ENCODE data around the gene TAL1. TPM values are rescaled to one million over a fixed set of nuclear protein-coding genes. Genes with fewer than 3 reads are reported as not detected.
"Not testable (repeated sequence)": the region's sequence is repeated elsewhere in the genome, so short reads cannot be mapped to it uniquely, and the experiment has no call there.

TAL1 gene
- polyA plus RNA-seq (2011; rRNA removed) (not detected in 2 replicates), polyA minus RNA-seq (2011; rRNA and poly(A)+ RNA removed) (not detected in 2 replicates)

- TF ChIP-seq CTCF (IDR thresholded peaks at IDR 0.05; ENCODE audit: low read depth, low read length): no peak
- no peak for DNase-seq (ENCODE audit: low read depth, low spot score)
- H3K9me3 ChIP-seq (ENCODE audit: control insufficient read depth, insufficient read depth, low read length): peaks cover 3% of the 10 kb centered on the region; the same call in 1 of the 2 replicates
- ChIA-PET POLR2A (no interaction called here), CTCF (interaction anchor here (0.8 kb wide), 1 partner anchor 30 kb away, joined by 4 read pairs; no protein-coding TSS in a partner anchor)
- H3K4me3 ChIP-seq (ENCODE audit: low read depth, low read length): peak within 1 kb of the TSS; percentile 22
- H3K27me3 ChIP-seq (ENCODE audit: control insufficient read depth, insufficient read depth, low read length): peaks cover 89% of the 10 kb centered on the region
- no peak within 1 kb of the TSS for H3K27ac ChIP-seq (ENCODE audit: low read depth, low read length)
Measured at GRCh38 chr1:47232187-47232874, at the start of gene TAL1. Gene TAL1, minus strand, starts transcription at chr1:47232225. Its CDS starts 6,337 bp downstream, at chr1:47225888.

- H3K9me3 ChIP-seq (ENCODE audit: control insufficient read depth, insufficient read depth, low read length): no peaks in the 10 kb centered on the region
- no peaks in the 10 kb centered on the region for H3K27me3 ChIP-seq (ENCODE audit: control insufficient read depth, insufficient read depth, low read length)
- no peak overlapping the region for H3K27ac ChIP-seq (ENCODE audit: low read depth, low read length)
- ChIA-PET CTCF (no interaction called here), POLR2A (no interaction called here)
- TF ChIP-seq CTCF (IDR thresholded peaks at IDR 0.05; ENCODE audit: low read depth, low read length): no peak
- DNase-seq (ENCODE audit: low read depth, low spot score): no peak
- H3K4me3 ChIP-seq (ENCODE audit: low read depth, low read length): no peak overlapping the region
Measured at GRCh38 chr1:47280142-47280541, 48.1 kb upstream of the TAL1 start.

GRCh38 chr1:47276850-47277249 is 44.8 kb upstream of the TAL1 start:
- H3K27me3 ChIP-seq (ENCODE audit: control insufficient read depth, insufficient read depth, low read length): no peaks in the 10 kb centered on the region
- no peaks in the 10 kb centered on the region for H3K9me3 ChIP-seq (ENCODE audit: control insufficient read depth, insufficient read depth, low read length)
- no peak overlapping the region for H3K4me3 ChIP-seq (ENCODE audit: low read depth, low read length)
- CTCF ChIA-PET: interaction anchor here (0.7 to 2.3 kb wide), 4 partner anchors 14 to 1762 kb away, joined by 3 to 11 read pairs (median 5); partner anchors contain the start of gene FOXD2
- no peak for TF ChIP-seq CTCF (IDR thresholded peaks at IDR 0.05; ENCODE audit: low read depth, low read length)
- DNase-seq (ENCODE audit: low read depth, low spot score): no peak
- POLR2A ChIA-PET: no interaction called here
- H3K27ac ChIP-seq (ENCODE audit: low read depth, low read length): no peak overlapping the region

GRCh38 chr1:47275811-47276210 is 43.8 kb upstream of the TAL1 start:
- not testable (repeated sequence) for H3K27ac ChIP-seq (ENCODE audit: low read depth, low read length); H3K9me3 ChIP-seq (ENCODE audit: control insufficient read depth, insufficient read depth, low read length); H3K27me3 ChIP-seq (ENCODE audit: control insufficient read depth, insufficient read depth, low read length); H3K4me3 ChIP-seq (ENCODE audit: low read depth, low read length); DNase-seq (ENCODE audit: low read depth, low spot score)
- CTCF ChIA-PET: interaction anchor here (0.6 to 2.3 kb wide), 3 partner anchors 13 to 162 kb away, joined by 5 to 11 read pairs (median 7); partner anchors contain the start of gene FOXD2
- POLR2A ChIA-PET: interaction anchor here (1.0 kb wide), 1 partner anchor 58 kb away, joined by 5 read pairs; the partner anchor contains the start of gene CMPK1

GRCh38 chr1:47265529-47265928 is 33.5 kb upstream of the TAL1 start:
- POLR2A ChIA-PET; H3K9me3 ChIP-seq (ENCODE audit: control insufficient read depth, insufficient read depth, low read length); DNase-seq (ENCODE audit: low read depth, low spot score); H3K27ac ChIP-seq (ENCODE audit: low read depth, low read length); H3K27me3 ChIP-seq (ENCODE audit: control insufficient read depth, insufficient read depth, low read length); H3K4me3 ChIP-seq (ENCODE audit: low read depth, low read length): not testable (repeated sequence)
- CTCF ChIA-PET: interaction anchor here (1.0 to 4.6 kb wide), 3 partner anchors 72 to 123 kb away, joined by 3 to 118 read pairs (median 66); no protein-coding TSS in a partner anchor
